HCT116 (cell line): Measurements from ENCODE around the gene ISCA2.

Source experiments
- CBX3 ChIP-seq: IDR thresholded peaks from 2 replicates; pipeline ENCODE4 v1.6.1; 2012; ENCODE audit warnings: low read depth
- CEBPB ChIP-seq: IDR thresholded peaks from 2 replicates; pipeline ENCODE4 v1.6.1; 2012; ENCODE audit warnings: low read depth
- EZH2 ChIP-seq: fragments of 200-600 bp; sonication (generic); IDR thresholded peaks from 2 replicates; pipeline ENCODE4 v1.6.1; 2017; ENCODE audit warnings: antibody characterized with exemption, mixed run types
- EZH2phosphoT487 ChIP-seq: fragments of 200-600 bp; IDR thresholded peaks from 2 replicates; pipeline ENCODE4 v1.6.1; 2018; ENCODE audit warnings: antibody characterized with exemption, borderline replicate concordance
- POLR2AphosphoS5 ChIP-seq: IDR thresholded peaks from 2 replicates; pipeline ENCODE4 v1.6.1; 2011; ENCODE audit warnings: mild to moderate bottlenecking, low read depth, low read length, moderate library complexity
- RAD21 ChIP-seq: IDR thresholded peaks from 2 replicates; pipeline ENCODE4 v1.6.1; 2012; ENCODE audit warnings: low read depth, mild to moderate bottlenecking
- TF ChIP-seq, protein P1 (sequence below), 3 experiments: fragments of 200-600 bp in 1 of 3; sonication (generic) in 1 of 3; IDR thresholded peaks in 2 of 3; conservative IDR thresholded peaks in 1 of 3; 2 replicates each; pipeline ENCODE4 v1.5.1; 2012 to 2017; ENCODE audit warnings: low read depth in 2 of 3, low read length in 2 of 3, antibody characterized with exemption in 1 of 3, borderline replicate concordance in 1 of 3, control low read depth in 1 of 3, mild to moderate bottlenecking in 1 of 3, mixed read lengths in 1 of 3, mixed run types in 1 of 3, moderate library complexity in 1 of 3; ENCODE audit not compliant: insufficient read depth in 1 of 3

GRCh38 chr14:74444866-74445265 is 48.7 kb upstream of the ISCA2 start:
- no peak for TF ChIP-seq CEBPB
- no peak for TF ChIP-seq EZH2
- TF ChIP-seq EZH2phosphoT487, result no peak
- TF ChIP-seq RAD21, result no peak
- no peak for TF ChIP-seq CBX3
- TF ChIP-seq, protein P1, sequence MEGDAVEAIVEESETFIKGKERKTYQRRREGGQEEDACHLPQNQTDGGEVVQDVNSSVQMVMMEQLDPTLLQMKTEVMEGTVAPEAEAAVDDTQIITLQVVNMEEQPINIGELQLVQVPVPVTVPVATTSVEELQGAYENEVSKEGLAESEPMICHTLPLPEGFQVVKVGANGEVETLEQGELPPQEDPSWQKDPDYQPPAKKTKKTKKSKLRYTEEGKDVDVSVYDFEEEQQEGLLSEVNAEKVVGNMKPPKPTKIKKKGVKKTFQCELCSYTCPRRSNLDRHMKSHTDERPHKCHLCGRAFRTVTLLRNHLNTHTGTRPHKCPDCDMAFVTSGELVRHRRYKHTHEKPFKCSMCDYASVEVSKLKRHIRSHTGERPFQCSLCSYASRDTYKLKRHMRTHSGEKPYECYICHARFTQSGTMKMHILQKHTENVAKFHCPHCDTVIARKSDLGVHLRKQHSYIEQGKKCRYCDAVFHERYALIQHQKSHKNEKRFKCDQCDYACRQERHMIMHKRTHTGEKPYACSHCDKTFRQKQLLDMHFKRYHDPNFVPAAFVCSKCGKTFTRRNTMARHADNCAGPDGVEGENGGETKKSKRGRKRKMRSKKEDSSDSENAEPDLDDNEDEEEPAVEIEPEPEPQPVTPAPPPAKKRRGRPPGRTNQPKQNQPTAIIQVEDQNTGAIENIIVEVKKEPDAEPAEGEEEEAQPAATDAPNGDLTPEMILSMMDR (IDR thresholded peaks at IDR 0.05 in 2 of 3, conservative IDR thresholded peaks at IDR 0.05 in 1 of 3; ENCODE audit: borderline replicate concordance in 1 of 3, insufficient read depth in 1 of 3, low read depth in 2 of 3, low read length in 2 of 3), result no peak
- TF ChIP-seq POLR2AphosphoS5, result no peak
